PC-3 (cell line): ENCODE results near the gene SEC14L2. TPM values are rescaled to one million over a fixed set of nuclear protein-coding genes. Genes with fewer than 3 reads are reported as not detected.

Experiments used
- ATAC-seq: fragments of 200-7000 bp; cut with Tn5 transposase; 2 replicates; pipeline ENCODE4 v1.9.1; 2020; ENCODE audit warnings: mild to moderate bottlenecking, moderate library complexity
- Bru-seq: library from RNA; stranded (reverse); fragments of 400-500 nt; gene quantifications from one replicate; lab custom pipeline; 2021; lab: Mats Ljungman, UMichigan
- BruChase-seq, 2 experiments: library from RNA; stranded (reverse); fragments of 400-500 nt; gene quantifications; one replicate each; lab custom pipeline; 2021; lab: Mats Ljungman, UMichigan
- BruUV-seq: library from RNA; stranded (reverse); fragments of 400-500 nt; replicated peaks from 2 replicates; lab custom pipeline; 2021; lab: Mats Ljungman, UMichigan
- CTCF ChIA-PET: fragments of 300-600 bp; sonication (Branson Sonifier 250); formaldehyde crosslinking; loops from one replicate; lab custom pipeline; 2022; ENCODE audit warnings: antibody characterized with exemption; lab: Charles Lee
- POLR2A ChIA-PET: fragments of 300-600 bp; sonication (Branson Sonifier 250); formaldehyde crosslinking; loops from one replicate; lab custom pipeline; 2022; ENCODE audit warnings: antibody characterized with exemption; ENCODE audit not compliant: unreplicated experiment; lab: Charles Lee
- DNase-seq: peaks from one replicate; pipeline ENCODE4 v3.0.0-alpha.2; 2015
- H2AFZ ChIP-seq: fragments of 300-600 bp; sonication (generic); 2 replicates; pipeline ENCODE4 v1.6.0; 2016; ENCODE audit warnings: antibody characterized with exemption, low read length
- H3F3A ChIP-seq: fragments of 300-600 bp; sonication (generic); one replicate; pipeline ENCODE4 v1.6.0; 2017; ENCODE audit warnings: antibody characterized with exemption, low read length, control low read depth, mild to moderate bottlenecking; ENCODE audit not compliant: unreplicated experiment
- H3K27ac ChIP-seq: fragments of 300-600 bp; sonication (generic); 2 replicates; pipeline ENCODE4 v1.5.1; 2016; ENCODE audit warnings: mild to moderate bottlenecking, low read length
- H3K27me3 ChIP-seq: fragments of 300-600 bp; sonication (generic); 2 replicates; pipeline ENCODE4 v1.6.1; 2016; ENCODE audit warnings: low read length, mixed read lengths
- H3K36me3 ChIP-seq: fragments of 300-600 bp; sonication (generic); 2 replicates; pipeline ENCODE4 v1.6.1; 2016; ENCODE audit warnings: low read depth, mixed run types, low read length, mixed read lengths
- H3K4me1 ChIP-seq: fragments of 300-600 bp; sonication (generic); 2 replicates; pipeline ENCODE4 v1.5.1; 2016; ENCODE audit warnings: low read length; ENCODE audit not compliant: insufficient read depth
- H3K4me2 ChIP-seq: fragments of 300-600 bp; sonication (generic); 2 replicates; pipeline ENCODE4 v1.6.0; 2016; ENCODE audit warnings: low read length
- H3K4me3 ChIP-seq: fragments of 300-600 bp; sonication (generic); 2 replicates; pipeline ENCODE4 v1.5.1; 2016; ENCODE audit warnings: mild to moderate bottlenecking, low read length, mixed read lengths
- H3K79me2 ChIP-seq: fragments of 300-600 bp; sonication (generic); 2 replicates; pipeline ENCODE4 v1.6.1; 2017; ENCODE audit warnings: low read length, mixed read lengths
- H3K9ac ChIP-seq: fragments of 300-600 bp; sonication (generic); 2 replicates; pipeline ENCODE4 v1.6.0; 2016; ENCODE audit warnings: mild to moderate bottlenecking, low read length
- H3K9me2 ChIP-seq: fragments of 300-600 bp; sonication (generic); replicated peaks from 2 replicates; pipeline ENCODE4 v1.6.1; 2016; ENCODE audit warnings: mixed run types, low read length, mixed read lengths
- H3K9me3 ChIP-seq: fragments of 300-600 bp; sonication (generic); 2 replicates; pipeline ENCODE4 v1.6.1; 2016; ENCODE audit warnings: low read length, mixed read lengths
- H4K20me1 ChIP-seq: fragments of 300-600 bp; sonication (generic); 2 replicates; pipeline ENCODE4 v1.6.1; 2016; ENCODE audit warnings: low read length, mixed read lengths
- CTCF ChIP-seq: fragments of 300-600 bp; sonication (generic); conservative IDR thresholded peaks from 2 replicates; pipeline ENCODE4 v1.5.1; 2017; ENCODE audit warnings: antibody characterized with exemption, low read depth, mild to moderate bottlenecking, low read length
- EZH2 ChIP-seq: fragments of 300-600 bp; sonication (generic); IDR thresholded peaks from one replicate; pipeline ENCODE4 v1.6.1; 2017; ENCODE audit warnings: antibody characterized with exemption, mild to moderate bottlenecking, low read length; ENCODE audit not compliant: unreplicated experiment
- EZH2phosphoT487 ChIP-seq: fragments of 300-600 bp; sonication (generic); IDR thresholded peaks from 2 replicates; pipeline ENCODE4 v1.6.1; 2018; ENCODE audit warnings: mild to moderate bottlenecking, antibody characterized with exemption, low read length, borderline replicate concordance
- intact Hi-C: fragments of 100-400 bp; cut with micrococcal nuclease; formaldehyde crosslinking; loops from 2 replicates; pipeline ENCODE4 v1.9.0; 2023
- long read RNA-seq: library from polyadenylated mRNA; unstranded; transcript quantifications from one replicate; pipeline ENCODE4 v2.0.0, GENCODE V29; 2021; ENCODE audit not compliant: unreplicated experiment
- total RNA-seq: library from RNA; depleted of rRNA; stranded (reverse); fragments of >200 nt; gene quantifications from 2 replicates; pipeline ENCODE4 v1.2.3, GENCODE V29; 2014; rRNA removed

SEC14L2 gene
- total RNA-seq (9.7 and 16.8 TPM in 2 replicates), Bru-seq, nascent RNA (percentile 60 among the genes with signal in this experiment), BruChase-seq, experiment 1, labeled RNA remaining after a 6-hour chase (percentile 66 among the genes with signal in this experiment), BruChase-seq, experiment 2, labeled RNA remaining after a 2-hour chase (percentile 59 among the genes with signal in this experiment)
- long read RNA-seq, full-length matches to known transcripts, result 5 of 17 reads
- long read RNA-seq, partial matches to known transcripts, result 0 of 17 reads
- long read RNA-seq, other reads (novel, unspliced or antisense), result 12 of 17 reads

- H3K9ac ChIP-seq, result peak within 1 kb of the TSS; percentile 70
- peak within 1 kb of the TSS; percentile 97 for H3K4me2 ChIP-seq
- H4K20me1 ChIP-seq, result peaks cover 6% of the 10 kb centered on the region; the same call in 1 of the 2 replicates
- no peaks in the 10 kb centered on the region for H3K9me3 ChIP-seq
- H3K4me1 ChIP-seq, result peaks cover 8% of the 10 kb centered on the region
- H3K9me2 ChIP-seq, result no peaks in the 10 kb centered on the region
- peak; percentile 88 for ATAC-seq
- TF ChIP-seq EZH2 (no peak), CTCF (no peak), EZH2phosphoT487 (no peak)
- H2AFZ ChIP-seq, result peak within 1 kb of the TSS; percentile 58
- TSS peak; percentile 42 for BruUV-seq
- H3F3A ChIP-seq, result no peaks in the 10 kb centered on the region
- peak; percentile 58 for DNase-seq
- peaks cover 25% of the 10 kb centered on the region for H3K79me2 ChIP-seq
- ChIA-PET POLR2A (interaction anchor here (0.5 to 1.3 kb wide), 3 partner anchors 15 to 1341 kb away, joined by 4 to 5 read pairs (median 5); no protein-coding TSS in a partner anchor), CTCF (interaction anchor here (1.0 to 1.4 kb wide), 2 partner anchors 27 to 109 kb away, joined by 3 to 5 read pairs; no protein-coding TSS in a partner anchor)
- intact Hi-C loops, result no loop called here
- H3K4me3 ChIP-seq, result peak within 1 kb of the TSS; percentile 87
- H3K27ac ChIP-seq, result no peak within 1 kb of the TSS
- no peaks in the 10 kb centered on the region for H3K27me3 ChIP-seq
- no peaks in the 10 kb centered on the region for H3K36me3 ChIP-seq
Observed at GRCh38 chr22:30396871-30397655, at the start of gene SEC14L2. Gene SEC14L2, plus strand, starts transcription at chr22:30397018. Its CDS starts 99 bp downstream, at chr22:30397117.

GRCh38 chr22:30347255-30347892, 49.4 kb upstream of the SEC14L2 start:
- Histone ChIP-seq H3K4me3 (no peak overlapping the region), H3F3A (no peaks in the 10 kb centered on the region), H3K79me2 (peaks cover 46% of the 10 kb centered on the region), H3K36me3 (peaks cover 61% of the 10 kb centered on the region), H3K9ac (no peak overlapping the region), H2AFZ (no peak overlapping the region), H3K27me3 (no peaks in the 10 kb centered on the region), H3K9me3 (no peaks in the 10 kb centered on the region), H3K9me2 (no peaks in the 10 kb centered on the region), H3K4me1 (no peaks in the 10 kb centered on the region), H3K27ac (no peak overlapping the region), H3K4me2 (no peak overlapping the region), H4K20me1 (0 out of 2 replicates have a peak, but pooled peaks cover 3% of the 10 kb centered on the region)
- BruUV-seq, result no TSS peak
- intact Hi-C loops, result no loop called here
- ChIA-PET CTCF (no interaction called here), POLR2A (no interaction called here)
- no peak for TF ChIP-seq EZH2
- ATAC-seq (no peak), DNase-seq (peak; percentile 22)

- H3K36me3 ChIP-seq, result peaks cover 58% of the 10 kb centered on the region
- H3K4me2 ChIP-seq, result no peak overlapping the region
- no peak overlapping the region for H2AFZ ChIP-seq
- ChIA-PET CTCF (no interaction called here), POLR2A (interaction anchor here (0.5 kb wide), 1 partner anchor 157 kb away, joined by 3 read pairs; no protein-coding TSS in a partner anchor)
- H3K9me3 ChIP-seq, result no peaks in the 10 kb centered on the region
- H3K4me1 ChIP-seq, result no peaks in the 10 kb centered on the region
- no peaks in the 10 kb centered on the region for H3K27me3 ChIP-seq
- no peak overlapping the region for H3K9ac ChIP-seq
- no TSS peak for BruUV-seq
- intact Hi-C loops, result no loop called here
- TF ChIP-seq EZH2 (no peak), EZH2phosphoT487 (no peak)
- no peak overlapping the region for H3K27ac ChIP-seq
- no peaks in the 10 kb centered on the region for H3F3A ChIP-seq
- H4K20me1 ChIP-seq, result 0 out of 2 replicates have a peak, but pooled peaks cover 3% of the 10 kb centered on the region
- ATAC-seq (no peak), DNase-seq (no peak)
- no peak overlapping the region for H3K4me3 ChIP-seq
- H3K79me2 ChIP-seq, result peaks cover 53% of the 10 kb centered on the region
- no peaks in the 10 kb centered on the region for H3K9me2 ChIP-seq
Observed at GRCh38 chr22:30348404-30348803, 48.4 kb upstream of the SEC14L2 start.
